ENCODE results near the gene PGPEP1.

GRCh38 chr19:18345296-18345695, 4.9 kb downstream of the PGPEP1 start:
- TF ChIP-seq CTCF (IDR thresholded peaks at IDR 0.05) (no peak), POLR2A (IDR thresholded peaks at IDR 0.05) (no peak)
